Activated CD4-positive, alpha-beta T cell treated with anti-CD3 and anti-CD28 coated beads for 36 hours (primary cell): ENCODE results near the gene PDGFB. TPM values are rescaled to one million over a fixed set of nuclear protein-coding genes. Genes with fewer than 3 reads are reported as not detected.

Source experiments
- ATAC-seq: fragments of 200-7000 bp; cut with Tn5 transposase; one replicate; pipeline ENCODE4 v1.10.0; 2021; ENCODE audit warnings: mild to moderate bottlenecking, moderate library complexity
- CTCF ChIA-PET: fragments of 350-600 bp; sonication (Branson Sonifier 250); formaldehyde crosslinking; loops from one replicate; lab custom pipeline; 2021; ENCODE audit warnings: antibody characterized with exemption; lab: Charles Lee
- POLR2A ChIA-PET: fragments of 350-600 bp; sonication (Branson Sonifier 250); formaldehyde crosslinking; loops from one replicate; lab custom pipeline; 2021; ENCODE audit warnings: antibody characterized with exemption, inconsistent platforms; lab: Charles Lee
- DNase-seq: peaks from one replicate; pipeline ENCODE4 v3.0.0-alpha.2; 2020
- H3K27ac Mint-ChIP-seq: one replicate; pipeline ENCODE4 v1.8.0; 2021; ENCODE audit warnings: mixed read lengths
- H3K27me3 Mint-ChIP-seq: one replicate; pipeline ENCODE4 v1.8.0; 2021; ENCODE audit warnings: mixed read lengths
- H3K36me3 Mint-ChIP-seq: one replicate; pipeline ENCODE4 v1.8.0; 2021; ENCODE audit warnings: low read depth, mixed read lengths
- H3K4me1 Mint-ChIP-seq: one replicate; pipeline ENCODE4 v1.8.0; 2021; ENCODE audit warnings: mixed read lengths
- H3K4me3 Mint-ChIP-seq: one replicate; pipeline ENCODE4 v1.8.0; 2021; ENCODE audit warnings: mild to moderate bottlenecking, moderate library complexity, mixed read lengths
- H3K9me3 Mint-ChIP-seq: one replicate; pipeline ENCODE4 v1.8.0; 2021; ENCODE audit warnings: low read depth, mixed read lengths
- intact Hi-C, 2 experiments: fragments of 100-400 bp; cut with DNase I in 1 of 2; cut with micrococcal nuclease in 1 of 2; formaldehyde crosslinking; loops; one replicate each; pipeline versions ENCODE4 v1.14.2 to v1.15.1; 2022 to 2024; cut with DNase I, micrococcal nuclease
- total RNA-seq, 2 experiments: library from RNA; stranded (reverse); gene quantifications; one replicate each; pipeline ENCODE4 v1.2.3, GENCODE V29; 2021

PDGFB gene
- total RNA-seq, 2 experiments from 2014 or later = 2.5 to 3.4 TPM

GRCh38 chr22:39185601-39186012 is 59.2 kb downstream of the PDGFB start:
- H3K4me3 Mint-ChIP-seq = no peak overlapping the region
- H3K27ac Mint-ChIP-seq = no peak overlapping the region
- H3K27me3 Mint-ChIP-seq = peaks cover 2% of the 10 kb centered on the region
- POLR2A ChIA-PET = no interaction called here
- CTCF ChIA-PET = interaction anchor here (0.6 to 0.7 kb wide), 2 partner anchors 106 to 995 kb away, joined by 3 read pairs; no protein-coding TSS in a partner anchor
- ATAC-seq = no peak
- intact Hi-C loops = no loop called here
- no peaks in the 10 kb centered on the region for H3K4me1 Mint-ChIP-seq
- no peaks in the 10 kb centered on the region for H3K36me3 Mint-ChIP-seq
- no peak for DNase-seq
- no peaks in the 10 kb centered on the region for H3K9me3 Mint-ChIP-seq

DNA sequence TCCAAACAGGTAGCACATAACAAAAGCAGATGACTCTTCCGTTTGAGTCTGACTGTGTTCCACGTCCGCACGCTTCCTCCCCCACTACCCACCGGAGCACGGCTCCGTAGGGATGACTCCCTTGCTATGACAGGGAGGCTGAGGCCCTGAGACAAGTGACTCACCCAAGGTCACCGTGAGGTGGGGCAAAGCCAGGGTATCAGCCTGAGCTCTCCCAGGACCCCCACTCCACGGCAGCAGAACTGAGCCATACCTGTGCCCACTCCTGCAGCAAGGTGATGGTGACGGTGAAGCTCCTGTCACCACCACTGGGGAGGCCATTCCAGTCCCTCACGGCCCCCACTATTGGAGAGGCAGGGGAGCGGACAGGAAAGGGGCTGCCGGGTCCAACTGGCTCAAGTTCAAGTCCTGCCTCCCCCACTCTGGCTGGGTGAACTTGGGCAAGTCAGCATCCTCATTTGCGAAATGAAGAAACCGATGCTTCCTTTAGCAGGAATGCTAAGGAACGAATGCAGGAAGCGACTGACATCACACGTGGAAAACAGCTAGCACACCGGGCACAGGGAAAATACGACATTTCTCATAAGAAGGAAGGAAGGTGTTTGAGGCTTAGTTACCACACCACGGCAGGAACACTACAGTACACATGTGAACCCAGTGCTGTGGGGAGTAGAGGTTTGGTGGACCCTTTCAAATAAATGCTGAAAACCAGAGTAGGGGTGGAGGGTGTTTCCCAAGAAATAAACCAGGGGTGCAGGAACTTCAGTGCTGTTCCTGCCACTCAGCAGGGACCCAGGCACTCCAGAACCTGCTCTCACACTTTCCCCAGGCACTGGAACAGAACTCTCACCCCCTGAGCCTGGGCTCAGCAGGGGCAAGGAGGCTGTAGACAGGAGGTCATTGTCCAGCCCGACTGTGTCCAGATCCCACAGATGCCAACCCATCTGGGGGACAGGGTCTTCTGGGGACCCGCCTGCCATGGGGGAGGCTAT is 59.9 kb downstream of the PDGFB start:
- no peak overlapping the region for H3K27ac Mint-ChIP-seq
- CTCF ChIA-PET = interaction anchor here (0.6 to 0.9 kb wide), 2 partner anchors 19 to 168 kb away, joined by 3 read pairs; no protein-coding TSS in a partner anchor
- DNase-seq = no peak
- POLR2A ChIA-PET = no interaction called here
- ATAC-seq = no peak
- intact Hi-C loops = no loop called here
- no peak overlapping the region for H3K4me3 Mint-ChIP-seq
- peaks cover 2% of the 10 kb centered on the region for H3K27me3 Mint-ChIP-seq
- no peaks in the 10 kb centered on the region for H3K9me3 Mint-ChIP-seq
- no peaks in the 10 kb centered on the region for H3K36me3 Mint-ChIP-seq
- no peaks in the 10 kb centered on the region for H3K4me1 Mint-ChIP-seq

DNA sequence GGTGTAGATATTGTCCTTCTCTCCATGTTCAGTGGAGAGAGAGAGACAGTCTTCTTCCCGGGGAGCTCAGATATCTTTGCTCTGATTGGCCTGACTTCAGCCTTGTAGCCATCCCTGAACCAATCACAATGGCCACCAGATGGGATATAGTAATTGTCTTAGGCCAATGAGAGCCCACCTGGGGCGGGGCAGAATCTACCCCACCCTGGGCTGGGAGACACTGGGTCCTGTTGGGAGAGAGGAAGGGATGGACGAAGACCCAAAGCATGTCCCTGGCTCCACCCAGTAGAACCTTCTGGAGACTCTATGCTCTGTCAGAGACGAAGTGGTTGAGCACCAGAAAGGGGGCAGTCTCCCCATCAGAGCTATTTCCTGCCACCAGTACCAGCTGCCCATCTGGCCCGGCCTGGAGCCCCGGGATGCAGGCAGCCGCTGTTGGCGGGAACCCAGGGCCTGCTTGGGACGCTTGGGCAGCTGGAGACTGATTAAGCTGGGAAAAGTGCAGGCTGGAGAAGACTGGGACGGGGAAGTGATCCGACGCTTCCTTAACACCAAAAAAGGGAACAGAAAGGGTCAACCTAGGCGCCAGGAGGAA is 60.7 kb downstream of the PDGFB start:
- ATAC-seq (no peak), DNase-seq (no peak)
- ChIA-PET CTCF (interaction anchor here (0.6 to 1.3 kb wide), 4 partner anchors 13 to 169 kb away, joined by 3 to 6 read pairs (median 3); no protein-coding TSS in a partner anchor), POLR2A (no interaction called here)
- intact Hi-C loops = no loop called here
- Mint-ChIP-seq H3K27me3 (peaks cover 2% of the 10 kb centered on the region), H3K27ac (no peak overlapping the region), H3K9me3 (no peaks in the 10 kb centered on the region), H3K4me3 (no peak overlapping the region), H3K36me3 (no peaks in the 10 kb centered on the region), H3K4me1 (no peaks in the 10 kb centered on the region)

GRCh38 chr22:39182478-39183030 is 62.2 kb downstream of the PDGFB start:
- no peak overlapping the region for H3K27ac Mint-ChIP-seq
- no peak overlapping the region for H3K4me3 Mint-ChIP-seq
- no peaks in the 10 kb centered on the region for H3K36me3 Mint-ChIP-seq
- ATAC-seq (no peak), DNase-seq (no peak)
- POLR2A ChIA-PET = no interaction called here
- CTCF ChIA-PET = interaction anchor here (0.6 to 1.3 kb wide), 5 partner anchors 10 to 134 kb away, joined by 3 to 6 read pairs (median 3); no protein-coding TSS in a partner anchor
- no peaks in the 10 kb centered on the region for H3K27me3 Mint-ChIP-seq
- no peaks in the 10 kb centered on the region for H3K9me3 Mint-ChIP-seq
- H3K4me1 Mint-ChIP-seq = peaks cover 7% of the 10 kb centered on the region
- intact Hi-C loops = no loop called here

- POLR2A ChIA-PET = interaction anchor here (0.6 kb wide), 1 partner anchor 282 kb away, joined by 3 read pairs; no protein-coding TSS in a partner anchor
Measured at GRCh38 chr22:39181778-39182177, 63.0 kb downstream of the PDGFB start.

DNA sequence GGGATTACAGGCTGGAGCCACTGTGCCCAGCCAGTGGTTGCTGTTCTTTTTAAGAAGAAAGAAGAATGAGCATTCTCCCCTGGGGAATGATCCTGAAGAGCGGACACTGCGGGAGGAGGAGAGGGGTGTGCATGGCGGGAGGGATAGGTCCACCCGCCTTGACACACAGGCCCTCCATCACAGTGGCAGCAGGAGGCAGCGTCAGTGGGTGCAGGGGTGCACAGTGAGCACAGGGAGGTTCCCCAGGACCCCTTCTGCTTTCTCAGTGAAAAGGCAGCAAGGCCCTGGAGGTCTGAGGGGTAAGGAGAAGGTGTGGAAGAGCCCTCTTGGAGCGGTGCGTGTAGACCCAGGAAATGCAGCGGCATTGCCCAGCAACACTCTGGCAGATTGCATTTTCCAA is 63.4 kb downstream of the PDGFB start:
- no peaks in the 10 kb centered on the region for H3K9me3 Mint-ChIP-seq
- no peaks in the 10 kb centered on the region for H3K36me3 Mint-ChIP-seq
- POLR2A ChIA-PET = interaction anchor here (0.6 kb wide), 1 partner anchor 282 kb away, joined by 3 read pairs; no protein-coding TSS in a partner anchor
- H3K4me1 Mint-ChIP-seq = peaks cover 8% of the 10 kb centered on the region
- H3K27ac Mint-ChIP-seq = no peak overlapping the region
- CTCF ChIA-PET = interaction anchor here (1.0 kb wide), 1 partner anchor 10 kb away, joined by 4 read pairs; no protein-coding TSS in a partner anchor
- intact Hi-C loops = no loop called here
- no peak for DNase-seq
- no peaks in the 10 kb centered on the region for H3K27me3 Mint-ChIP-seq
- ATAC-seq = no peak
- no peak overlapping the region for H3K4me3 Mint-ChIP-seq

More at GRCh38 chr22:39181778-39182177, 63.0 kb downstream of the PDGFB start:
- H3K4me3 Mint-ChIP-seq = no peak overlapping the region
- H3K27me3 Mint-ChIP-seq = no peaks in the 10 kb centered on the region
- no peak for ATAC-seq
- H3K36me3 Mint-ChIP-seq = no peaks in the 10 kb centered on the region
- H3K4me1 Mint-ChIP-seq = peaks cover 8% of the 10 kb centered on the region
- intact Hi-C loops = no loop called here
- no peaks in the 10 kb centered on the region for H3K9me3 Mint-ChIP-seq
- CTCF ChIA-PET = interaction anchor here (1.0 to 1.1 kb wide), 2 partner anchors 10 to 11 kb away, joined by 3 to 4 read pairs; no protein-coding TSS in a partner anchor
- H3K27ac Mint-ChIP-seq = no peak overlapping the region
- no peak for DNase-seq

- ATAC-seq (no peak), DNase-seq (no peak)
- peaks cover 13% of the 10 kb centered on the region for H3K4me1 Mint-ChIP-seq
- H3K9me3 Mint-ChIP-seq = no peaks in the 10 kb centered on the region
- no peaks in the 10 kb centered on the region for H3K36me3 Mint-ChIP-seq
- no peak overlapping the region for H3K4me3 Mint-ChIP-seq
- no peaks in the 10 kb centered on the region for H3K27me3 Mint-ChIP-seq
- CTCF ChIA-PET = interaction anchor here (0.7 to 1.4 kb wide), 2 partner anchors 9 to 12 kb away, joined by 3 to 4 read pairs; no protein-coding TSS in a partner anchor
- intact Hi-C loops = loop anchor here in 1 of 2 experiments (5.0 kb wide), 1 partner anchor 47 kb away; no protein-coding TSS in a partner anchor
- no peak overlapping the region for H3K27ac Mint-ChIP-seq
- POLR2A ChIA-PET = no interaction called here
Measured at GRCh38 chr22:39179841-39180335, 64.9 kb downstream of the PDGFB start.

DNA sequence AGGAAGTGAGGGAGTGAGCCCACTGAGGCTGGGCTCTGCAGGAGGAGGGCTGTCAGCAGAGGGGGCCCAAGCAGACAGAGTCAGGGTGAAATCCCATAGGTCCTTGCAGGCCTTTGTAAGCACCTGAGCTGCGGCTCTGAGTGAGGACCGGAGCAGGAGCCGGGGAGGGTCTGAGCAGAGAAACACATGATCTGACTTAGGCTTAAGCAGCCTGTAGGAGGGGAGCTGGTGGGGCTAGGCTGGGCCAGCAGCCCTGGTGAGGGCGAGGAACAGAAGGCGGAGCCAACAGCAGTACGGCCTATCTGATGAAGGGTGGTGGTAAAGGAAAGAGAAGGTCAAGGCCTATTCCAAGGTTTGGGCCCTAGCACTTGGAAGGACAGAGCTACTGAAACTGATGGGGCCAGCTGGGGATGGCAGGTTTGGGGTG is 65.4 kb downstream of the PDGFB start:
- peaks cover 18% of the 10 kb centered on the region for H3K4me1 Mint-ChIP-seq
- no peaks in the 10 kb centered on the region for H3K9me3 Mint-ChIP-seq

GRCh38 chr22:39178206-39179111 is 66.3 kb downstream of the PDGFB start:
- Mint-ChIP-seq H3K27ac (no peak overlapping the region), H3K27me3 (no peaks in the 10 kb centered on the region), H3K4me3 (no peak overlapping the region), H3K9me3 (no peaks in the 10 kb centered on the region), H3K4me1 (peaks cover 28% of the 10 kb centered on the region), H3K36me3 (no peaks in the 10 kb centered on the region)
- CTCF ChIA-PET = no interaction called here
- POLR2A ChIA-PET = interaction anchor here (0.6 kb wide), 1 partner anchor 16 kb away, joined by 3 read pairs; no protein-coding TSS in a partner anchor
- ATAC-seq (no peak), DNase-seq (no peak)
- intact Hi-C loops = loop anchor here in 1 of 2 experiments (5.0 kb wide), 1 partner anchor 49 kb away; no protein-coding TSS in a partner anchor

More for the DNA sequence above, 65.4 kb downstream of the PDGFB start:
- CTCF ChIA-PET = interaction anchor here (0.7 to 1.4 kb wide), 2 partner anchors 9 to 12 kb away, joined by 3 to 4 read pairs; no protein-coding TSS in a partner anchor
- Mint-ChIP-seq H3K27ac (no peak overlapping the region), H3K4me3 (no peak overlapping the region), H3K27me3 (no peaks in the 10 kb centered on the region), H3K36me3 (no peaks in the 10 kb centered on the region)
- intact Hi-C loops = loop anchor here in 1 of 2 experiments (5.0 kb wide), 1 partner anchor 48 kb away; no protein-coding TSS in a partner anchor
- no peak for ATAC-seq
- DNase-seq = no peak
- POLR2A ChIA-PET = interaction anchor here (0.6 kb wide), 1 partner anchor 17 kb away, joined by 3 read pairs; no protein-coding TSS in a partner anchor

- CTCF ChIA-PET = interaction anchor here (1.0 kb wide), 1 partner anchor 133 kb away, joined by 3 read pairs; no protein-coding TSS in a partner anchor
- DNase-seq (no peak), ATAC-seq (no peak)
- no peak overlapping the region for H3K4me3 Mint-ChIP-seq
- no peaks in the 10 kb centered on the region for H3K9me3 Mint-ChIP-seq
- H3K36me3 Mint-ChIP-seq = no peaks in the 10 kb centered on the region
- peaks cover 34% of the 10 kb centered on the region for H3K4me1 Mint-ChIP-seq
- intact Hi-C loops = loop anchor here in 1 of 2 experiments (5.0 kb wide), 1 partner anchor 50 kb away; no protein-coding TSS in a partner anchor
- no peak overlapping the region for H3K27ac Mint-ChIP-seq
- H3K27me3 Mint-ChIP-seq = no peaks in the 10 kb centered on the region
- POLR2A ChIA-PET = no interaction called here
Measured at GRCh38 chr22:39177791-39178190, 67.0 kb downstream of the PDGFB start.
